Fibroblast of skin of left biceps (primary cell): Measurements from ENCODE around the gene ZNF512B.
"Not testable (repeated sequence)": the region's sequence is repeated elsewhere in the genome, so short reads cannot be mapped to it uniquely, and the experiment has no call there.

ENCODE experiments used
- DNase-seq, 2 experiments: peaks; one replicate each; pipeline ENCODE4 v3.0.0-alpha.2; 2013; ENCODE audit warnings: low read depth in 2 of 2

The ZNF512B gene

GRCh38 chr20:63969838-63970713 is at the start of gene ZNF512B:
ZNF512B (minus strand) TSS chr20:63969930; CDS start chr20:63967950, 1,980 bp downstream.
- peak in 1 of 2 experiments; percentile 36 for DNase-seq

- DNase-seq = no peak
These were observed 45.9 kb upstream of the ZNF512B start for GRCh38 chr20:64015635-64016034.

GRCh38 chr20:64012385-64013154 is 42.8 kb upstream of the ZNF512B start:
- DNase-seq = not testable (repeated sequence)

- no peak for DNase-seq
These were observed 41.6 kb upstream of the ZNF512B start for GRCh38 chr20:64011366-64011779.

- DNase-seq = peak; percentile 11 to 14
These were observed 41.0 kb upstream of the ZNF512B start for GRCh38 chr20:64010711-64011237.

- DNase-seq = no peak
These were observed 40.2 kb upstream of the ZNF512B start for GRCh38 chr20:64009811-64010387.

- DNase-seq = no peak
These were observed 37.2 kb upstream of the ZNF512B start for GRCh38 chr20:64006902-64007301.

- no peak for DNase-seq
These were observed 36.8 kb upstream of the ZNF512B start for GRCh38 chr20:64006490-64006889.

GRCh38 chr20:64005394-64005793 is 35.7 kb upstream of the ZNF512B start:
- no peak for DNase-seq

- no peak for DNase-seq
These were observed 34.4 kb upstream of the ZNF512B start for GRCh38 chr20:64003960-64004725.

- no peak for DNase-seq
These were observed 31.9 kb upstream of the ZNF512B start for GRCh38 chr20:64001607-64002011.

- no peak for DNase-seq
These were observed 31.2 kb upstream of the ZNF512B start for GRCh38 chr20:64000906-64001305.

- DNase-seq = no peak
These were observed 13.2 kb upstream of the ZNF512B start for GRCh38 chr20:63982937-63983336.

- DNase-seq = peak; percentile 81 to 82
These were observed 11.3 kb upstream of the ZNF512B start, which contains the start of gene PRPF6 for GRCh38 chr20:63980806-63981728. PRPF6 (plus strand) TSS chr20:63981132; CDS start chr20:63981246, 114 bp downstream.

- no peak for DNase-seq
These were observed 10.6 kb upstream of the ZNF512B start for GRCh38 chr20:63980317-63980805.

GRCh38 chr20:63979557-63980316 is 10.0 kb upstream of the ZNF512B start, which contains the start of gene SAMD10:
SAMD10 (minus strand) TSS chr20:63979642; CDS start chr20:63979467, 175 bp downstream.
- no peak for DNase-seq

GRCh38 chr20:63979229-63979556 is 9.5 kb upstream of the ZNF512B start:
- no peak for DNase-seq

- no peak for DNase-seq
These were observed 8.8 kb upstream of the ZNF512B start for GRCh38 chr20:63978319-63979228.
